Measurements from ENCODE around the gene UBN1.
"Not testable (repeated sequence)": the region's sequence is repeated elsewhere in the genome, so short reads cannot be mapped to it uniquely, and the experiment has no call there.

The UBN1 gene

GRCh38 chr16:4884972-4885874 lies 37.9 kb downstream of the UBN1 start:
- DNase-seq (ENCODE audit: low spot score) (no peak), FAIRE-seq (no peak)

DNA sequence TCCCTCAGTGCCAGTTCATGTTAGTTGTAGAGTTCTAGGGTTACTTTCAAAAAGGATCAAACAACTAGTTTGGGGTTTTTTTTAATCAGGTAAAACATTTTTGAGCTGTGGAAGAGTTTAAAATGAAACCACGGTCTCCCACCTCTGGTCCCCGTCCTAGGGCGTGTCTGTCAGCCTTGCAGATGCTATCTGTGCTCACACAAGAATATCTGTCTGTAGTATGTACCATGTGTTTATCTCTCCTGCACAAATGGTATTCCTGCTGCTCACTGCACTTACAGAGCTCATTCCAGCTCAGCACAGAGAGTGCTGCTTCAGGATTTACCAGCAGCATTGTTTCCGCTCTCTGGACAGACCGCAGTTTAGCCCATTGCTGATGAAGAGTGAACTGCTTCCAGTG lies 38.9 kb downstream of the UBN1 start:
- DNase-seq (ENCODE audit: low spot score) (no peak), FAIRE-seq (no peak)

DNA sequence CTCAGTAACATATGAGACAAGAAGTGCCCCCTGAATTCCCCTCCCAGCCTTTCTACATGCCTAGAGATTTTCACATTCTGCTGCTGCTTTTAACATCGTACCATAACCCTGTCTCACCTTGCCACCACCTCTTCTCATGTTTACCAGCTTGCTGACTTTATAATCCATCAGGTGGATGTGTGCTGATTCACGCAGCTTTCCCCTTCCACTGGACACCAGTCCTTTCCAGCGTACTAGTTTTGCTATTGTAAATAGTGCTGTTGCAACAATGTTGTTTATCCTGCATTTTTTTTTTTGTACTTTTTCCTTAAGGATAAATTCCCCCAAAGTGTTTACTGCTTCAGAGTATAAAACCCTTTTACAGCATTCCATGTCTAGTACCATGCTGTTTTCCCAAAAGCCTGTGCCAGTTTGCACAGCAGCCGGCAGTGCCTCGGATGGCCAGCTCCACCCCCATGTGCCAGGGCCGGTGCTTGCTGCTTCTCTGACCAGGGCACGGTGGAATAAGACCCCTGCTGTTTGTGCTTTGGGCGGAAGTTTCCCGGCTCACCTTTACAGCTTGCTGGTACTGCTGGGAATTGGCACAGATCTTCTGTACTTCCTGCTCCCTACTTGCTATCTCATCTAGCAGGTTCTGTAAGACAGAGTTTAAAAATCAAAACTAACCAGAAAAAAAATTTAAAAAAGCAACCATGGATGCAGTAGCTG lies 41.3 kb downstream of the UBN1 start:
- FAIRE-seq, result no peak

GRCh38 chr16:4890026-4890425 lies 42.7 kb downstream of the UBN1 start:
- FAIRE-seq (no peak), DNase-seq (ENCODE audit: low spot score) (no peak)

More for the DNA sequence above, 41.3 kb downstream of the UBN1 start:
- DNase-seq (ENCODE audit: low spot score), result no peak

DNA sequence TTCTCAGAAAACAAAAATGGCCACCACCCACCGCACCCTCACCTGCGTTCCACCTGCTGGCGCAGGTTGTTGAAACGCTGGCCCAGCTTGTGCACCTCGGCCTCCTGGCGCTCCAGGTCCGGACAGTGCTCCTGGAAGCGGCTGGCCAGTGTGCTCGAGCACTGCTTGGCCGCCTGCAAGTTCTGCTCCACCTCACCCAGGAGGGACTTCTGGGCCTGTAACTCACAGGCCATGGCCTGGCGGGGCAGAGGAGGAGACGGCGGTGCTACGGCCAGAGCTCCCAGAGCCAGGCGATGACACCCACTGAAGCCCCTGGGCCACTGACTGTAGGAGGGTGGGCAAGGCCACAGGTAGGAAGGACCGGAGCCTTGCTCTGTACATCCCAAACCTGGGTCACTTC lies 43.4 kb downstream of the UBN1 start:
- no peak for FAIRE-seq
- DNase-seq (ENCODE audit: low spot score), result no peak

DNA sequence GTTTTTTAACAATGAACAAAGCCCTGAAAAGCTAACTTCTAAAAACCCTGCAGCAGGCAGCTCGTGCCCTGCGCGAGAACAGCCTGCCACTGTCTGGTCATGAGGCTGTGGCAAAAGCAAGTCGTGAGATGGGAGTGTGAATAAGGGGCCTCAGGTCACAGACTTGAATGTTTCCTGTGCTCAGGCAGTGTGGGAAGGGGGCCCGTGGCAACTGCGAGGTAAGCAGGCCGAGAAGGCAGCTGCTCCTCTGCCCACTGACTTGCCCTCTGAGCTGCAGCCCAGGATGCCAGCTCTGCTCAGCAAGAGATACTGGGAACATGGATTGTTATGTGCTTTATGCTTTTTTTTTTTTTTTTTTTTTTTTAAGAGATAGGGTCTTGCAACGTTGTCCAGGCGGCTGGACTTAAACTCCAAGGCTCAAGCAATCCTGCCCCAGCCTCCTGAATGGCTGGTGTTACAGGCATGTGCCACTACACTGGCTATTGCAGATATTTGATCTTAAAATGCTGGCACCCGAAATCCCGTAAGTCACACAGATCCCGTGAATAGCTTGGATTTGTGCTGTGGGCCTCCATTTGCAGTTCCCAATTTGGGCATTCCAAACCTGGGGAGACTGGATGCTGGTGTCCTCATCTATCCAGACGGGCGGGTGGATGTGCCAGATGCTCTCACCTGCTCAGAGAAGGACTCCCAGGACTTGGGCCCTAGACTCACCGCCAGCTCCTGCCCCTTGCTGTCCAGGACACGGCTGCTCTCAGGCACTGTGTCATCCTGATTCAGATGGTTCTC lies 44.0 kb downstream of the UBN1 start:
- DNase-seq (ENCODE audit: low spot score) (no peak), FAIRE-seq (no peak)

- DNase-seq (ENCODE audit: low spot score), result no peak
- FAIRE-seq, result no peak
These were observed 44.6 kb downstream of the UBN1 start for GRCh38 chr16:4891886-4892216.

DNA sequence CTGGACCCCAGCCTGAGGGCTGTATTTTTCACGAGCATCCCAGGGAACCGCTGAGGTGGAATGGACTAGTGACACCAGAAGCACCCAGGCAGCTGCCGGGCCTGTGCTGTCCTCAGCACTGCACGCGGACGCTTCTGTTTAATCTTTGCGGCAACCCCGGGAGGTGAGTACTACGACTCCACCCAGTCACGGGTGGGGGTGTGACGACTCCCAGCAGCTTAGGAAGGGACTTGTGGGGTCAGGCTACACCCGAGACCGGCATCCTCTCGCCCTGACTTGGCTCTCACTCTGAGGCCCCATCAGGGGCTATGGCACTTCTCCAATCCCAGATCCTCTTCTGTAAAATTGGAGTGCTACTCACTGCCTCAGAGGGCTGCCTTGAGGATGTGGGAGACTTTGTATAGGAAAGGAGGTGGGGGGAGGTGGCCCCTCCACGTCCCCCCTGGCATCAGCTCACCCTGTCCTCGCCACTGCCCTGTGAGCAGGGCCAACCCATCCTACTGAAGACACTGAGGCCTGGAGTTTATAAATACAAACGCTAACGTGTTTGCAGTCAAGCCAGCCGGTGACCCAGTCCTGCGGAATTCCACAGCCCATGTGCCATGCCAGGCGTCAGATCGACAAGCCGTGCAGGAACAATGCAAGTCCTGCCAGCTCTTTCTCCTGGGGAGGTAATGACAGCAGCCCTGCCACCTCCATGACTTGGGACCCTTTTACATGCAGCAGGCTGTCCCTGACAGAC lies 45.3 kb downstream of the UBN1 start:
- DNase-seq (ENCODE audit: low spot score), result no peak
- peak; percentile 5 for FAIRE-seq

- no peak for DNase-seq (ENCODE audit: low spot score)
- FAIRE-seq, result no peak
These were observed 46.0 kb downstream of the UBN1 start for GRCh38 chr16:4893103-4893862.

- DNase-seq (ENCODE audit: low spot score) (no peak), FAIRE-seq (no peak)
These were observed 47.2 kb downstream of the UBN1 start for GRCh38 chr16:4894276-4895150.

- DNase-seq (ENCODE audit: low spot score) (no peak), FAIRE-seq (no peak)
These were observed 48.1 kb downstream of the UBN1 start for GRCh38 chr16:4895366-4895765.

- not testable (repeated sequence) for FAIRE-seq; DNase-seq (ENCODE audit: low spot score)
These were observed 49.5 kb downstream of the UBN1 start for GRCh38 chr16:4896761-4897160.

DNA sequence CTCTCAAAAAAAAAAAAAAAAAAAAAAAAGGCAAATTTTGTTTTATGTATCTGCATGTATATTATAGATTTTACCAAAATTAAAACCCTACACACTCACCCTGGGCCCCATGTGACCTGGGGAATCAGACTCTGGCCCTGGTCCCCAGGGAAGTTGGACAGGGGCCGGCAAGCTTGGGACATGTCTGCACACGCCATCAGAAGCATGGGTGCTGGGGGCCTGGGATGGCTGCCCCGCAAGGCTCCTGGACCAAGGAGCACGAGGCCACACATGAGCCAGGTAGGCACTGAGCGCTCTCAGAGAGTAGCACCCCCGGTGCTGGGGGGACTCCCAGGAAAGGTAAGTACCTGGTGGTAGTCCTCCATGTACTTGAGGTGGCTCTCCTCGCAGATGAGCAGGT lies 50.0 kb downstream of the UBN1 start:
- no peak for DNase-seq (ENCODE audit: low spot score)
- no peak for FAIRE-seq

DNA sequence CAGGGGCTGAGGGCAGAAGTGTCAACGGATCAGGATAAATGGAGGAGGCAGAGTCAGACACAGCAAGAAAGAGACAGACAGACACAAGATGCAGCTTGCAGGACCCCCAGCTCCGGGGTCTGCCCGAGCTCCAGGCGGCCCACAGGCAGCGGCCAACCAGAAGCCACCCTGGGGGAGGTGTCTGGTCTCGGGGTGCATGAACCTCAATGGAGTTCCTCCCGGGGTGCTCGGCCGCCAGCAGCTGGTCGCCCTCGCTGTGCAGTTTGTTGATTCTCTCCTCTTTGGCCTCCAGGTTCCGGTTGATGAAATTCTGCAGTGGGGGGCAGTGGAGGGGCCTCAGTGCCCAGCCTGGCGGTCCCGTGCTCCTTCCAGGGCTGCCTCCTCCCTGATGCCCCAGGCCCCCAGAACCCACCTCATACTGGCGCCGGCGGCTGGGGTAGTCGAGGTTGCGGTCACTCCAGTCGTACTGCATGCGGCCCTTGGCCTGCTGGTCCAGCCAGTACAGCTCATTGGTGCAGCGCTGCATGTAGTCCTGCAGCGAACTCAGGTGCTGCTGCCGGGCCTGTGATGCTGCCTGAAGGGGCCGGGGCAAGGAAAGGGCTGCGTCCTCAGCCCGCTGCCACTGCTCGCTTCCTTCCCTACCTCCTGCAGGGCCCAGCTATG lies 51.7 kb downstream of the UBN1 start:
- DNase-seq (ENCODE audit: low spot score) (no peak), FAIRE-seq (no peak)

DNA sequence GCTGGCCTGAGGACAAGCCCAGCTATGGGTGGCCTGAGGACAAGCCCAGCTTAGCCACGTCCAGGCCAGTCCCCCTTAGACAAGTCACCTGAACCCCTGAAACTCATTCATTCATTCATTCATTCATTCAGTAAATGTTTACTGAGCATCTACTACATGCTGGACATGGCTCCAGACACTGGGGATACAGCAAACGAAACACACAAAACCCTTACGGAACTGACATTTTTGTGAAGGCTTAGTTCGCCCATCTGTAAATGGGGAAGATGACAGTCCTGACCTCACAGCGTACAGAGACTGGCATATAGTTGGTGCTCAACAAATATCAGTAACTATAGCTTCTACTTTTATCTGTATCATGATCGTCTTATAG lies 52.2 kb downstream of the UBN1 start:
- FAIRE-seq (peak; percentile 62), DNase-seq (ENCODE audit: low spot score) (no peak)

DNA sequence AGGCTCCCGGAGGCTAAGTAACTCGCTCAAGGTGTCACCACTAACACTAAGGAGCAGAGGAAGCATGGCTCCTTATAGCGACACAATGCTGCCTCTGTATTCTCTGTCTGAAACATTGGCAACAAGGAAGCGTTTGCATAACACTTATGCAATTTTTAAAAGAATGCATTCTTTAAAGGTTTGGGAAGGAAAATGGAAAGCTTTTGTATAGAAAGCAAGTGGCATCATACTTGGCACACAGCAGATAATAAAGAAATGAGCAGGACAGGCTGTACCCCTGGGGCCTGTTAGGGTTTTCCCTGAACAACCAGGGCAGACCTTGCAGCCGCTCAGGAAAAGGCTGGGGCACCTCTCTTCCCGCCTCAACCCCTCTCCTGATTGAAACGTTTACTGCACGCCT lies 52.8 kb downstream of the UBN1 start:
- FAIRE-seq (no peak), DNase-seq (ENCODE audit: low spot score) (no peak)

DNA sequence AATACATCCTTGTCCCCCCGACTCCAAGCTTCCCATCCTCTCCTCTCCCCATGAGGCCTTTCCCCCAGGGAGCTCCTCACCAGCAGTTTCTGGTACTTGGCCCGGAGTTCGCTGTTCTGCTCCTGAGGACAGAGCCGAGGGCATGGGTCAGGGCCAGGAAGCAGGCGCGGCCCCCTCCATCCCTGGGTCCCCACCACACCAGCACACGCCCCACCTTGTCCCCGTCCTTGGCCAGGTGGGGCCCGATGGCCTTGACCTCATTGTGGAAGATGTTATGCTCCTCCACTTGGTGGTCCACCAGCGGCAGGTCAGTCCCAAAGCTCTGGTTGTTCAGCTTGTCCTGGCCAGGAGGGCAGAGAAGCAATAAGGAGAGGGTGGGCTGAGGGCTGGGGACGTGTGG lies 53.5 kb downstream of the UBN1 start:
- FAIRE-seq, result no peak
- no peak for DNase-seq (ENCODE audit: low spot score)

- FAIRE-seq (no peak), DNase-seq (ENCODE audit: low spot score) (no peak)
These were observed 54.8 kb downstream of the UBN1 start for GRCh38 chr16:4902038-4902437.
